Vagina (tissue), 2 donors: ENCODE results near the gene WFDC9. TPM values are rescaled to one million over a fixed set of nuclear protein-coding genes. Genes with fewer than 3 reads are reported as not detected.
"Not testable (repeated sequence)": the region's sequence is repeated elsewhere in the genome, so short reads cannot be mapped to it uniquely, and the experiment has no call there.

Source experiments
- DNase-seq, 2 donors: peaks; one replicate each; pipeline ENCODE4 v3.0.0-alpha.2; 2017; ENCODE audit errors: extremely low spot score in 2 of 2
- H3K27ac ChIP-seq: fragments of 200-600 bp; sonication (generic); one replicate; pipeline ENCODE4 v1.5.1; 2019
- H3K27me3 ChIP-seq: fragments of 200-600 bp; sonication (generic); one replicate; pipeline ENCODE4 v1.5.1; 2019
- H3K36me3 ChIP-seq, 2 donors: fragments of 200-600 bp; sonication (generic); one replicate each; pipeline ENCODE4 v1.5.1; 2017 to 2019
- H3K4me1 ChIP-seq: fragments of 200-600 bp; sonication (generic); one replicate; pipeline ENCODE4 v1.5.1; 2019
- H3K4me3 ChIP-seq, 2 donors: fragments of 200-600 bp; sonication (generic); 1 replicate in 1 of 2; 2 replicates in 1 of 2; pipeline ENCODE4 v1.5.1; 2016 to 2019
- H3K9me3 ChIP-seq: fragments of 200-600 bp; sonication (generic); one replicate; pipeline ENCODE4 v1.5.1; 2019
- CTCF ChIP-seq, 3 experiments: fragments of 450-650 bp in 2 of 3; fragments of 200-600 bp in 1 of 3; sonication (generic) in 1 of 3; IDR thresholded peaks; one replicate each; pipeline ENCODE4 v1.5.1; 2017 to 2019; ENCODE audit warnings: antibody characterized with exemption in 3 of 3, mild to moderate bottlenecking in 2 of 3, moderate library complexity in 2 of 3
- POLR2A ChIP-seq, 2 donors: fragments of 450-650 bp; IDR thresholded peaks; one replicate each; pipeline ENCODE4 v1.6.1; 2017; ENCODE audit warnings: antibody characterized with exemption in 2 of 2, mild to moderate bottlenecking in 2 of 2, moderate library complexity in 2 of 2
- POLR2AphosphoS5 ChIP-seq, 2 donors: sonication (generic); formaldehyde crosslinking; IDR thresholded peaks; one replicate each; pipeline ENCODE4 v1.9.0; 2017; ENCODE audit warnings: antibody characterized with exemption in 2 of 2, mild to moderate bottlenecking in 2 of 2, low read depth in 1 of 2; ENCODE audit not compliant: insufficient read depth in 1 of 2
- intact Hi-C: fragments of 100-400 bp; cut with DNase I; formaldehyde crosslinking; loops from one replicate; pipeline ENCODE4 v1.15.1; 2023
- small RNA-seq: library from RNA; depleted of rRNA; stranded (forward); fragments of <200 nt; gene quantifications from one replicate; pipeline ENCODE3, GENCODE V24; 2016
- total RNA-seq: library from RNA; depleted of rRNA; stranded (reverse); fragments of >200 nt; gene quantifications from one replicate; pipeline ENCODE4 v1.2.3, GENCODE V29; 2016

WFDC9 gene
- total RNA-seq, 1 donor from 2014 or later: not detected

GRCh38 chr20:45575931-45576330, 55.2 kb downstream of the WFDC9 start:
- H3K9me3 ChIP-seq: no peaks in the 10 kb centered on the region
- no peak for DNase-seq
- H3K4me3 ChIP-seq: no peak overlapping the region
- intact Hi-C loops: no loop called here
- H3K36me3 ChIP-seq: no peaks in the 10 kb centered on the region
- H3K27ac ChIP-seq: no peak overlapping the region
- no peaks in the 10 kb centered on the region for H3K27me3 ChIP-seq
- H3K4me1 ChIP-seq: peaks cover 8% of the 10 kb centered on the region
- TF ChIP-seq POLR2AphosphoS5 (IDR thresholded peaks at IDR 0.05; ENCODE audit: insufficient read depth in 1 of 2, low read depth in 1 of 2) (no peak), POLR2A (IDR thresholded peaks at IDR 0.05) (no peak), CTCF (IDR thresholded peaks at IDR 0.05) (no peak)

DNA sequence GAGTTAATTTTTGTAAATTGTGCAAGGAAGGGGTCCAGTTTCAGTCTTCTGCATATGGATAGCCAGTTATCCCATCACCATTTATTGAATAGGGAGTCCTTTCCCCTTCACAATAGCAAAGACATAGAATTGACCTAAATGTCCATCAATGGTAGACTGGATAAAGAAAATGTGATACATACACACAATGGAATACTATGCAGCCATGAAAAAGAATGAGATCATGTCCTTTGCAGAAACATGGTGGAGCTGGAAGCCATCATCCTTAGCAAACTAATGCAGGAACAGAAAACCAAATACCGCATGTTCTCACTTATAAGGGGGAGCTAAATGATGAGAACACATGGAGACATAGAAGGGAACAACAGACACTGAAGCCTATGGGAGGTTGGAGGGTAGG, 61.4 kb downstream of the WFDC9 start:
- H3K27ac ChIP-seq, H3K4me3 ChIP-seq, intact Hi-C loops, H3K4me1 ChIP-seq, H3K36me3 ChIP-seq, H3K27me3 ChIP-seq, DNase-seq, H3K9me3 ChIP-seq: not testable (repeated sequence)

- Histone ChIP-seq H3K4me3 (no peak overlapping the region), H3K9me3 (no peaks in the 10 kb centered on the region), H3K27ac (no peak overlapping the region), H3K27me3 (no peaks in the 10 kb centered on the region), H3K4me1 (no peaks in the 10 kb centered on the region), H3K36me3 (no peaks in the 10 kb centered on the region)
- intact Hi-C loops: no loop called here
- no peak for DNase-seq
- TF ChIP-seq POLR2AphosphoS5 (IDR thresholded peaks at IDR 0.05; ENCODE audit: insufficient read depth in 1 of 2, low read depth in 1 of 2) (no peak), POLR2A (IDR thresholded peaks at IDR 0.05) (no peak), CTCF (IDR thresholded peaks at IDR 0.05) (no peak)
Measured at GRCh38 chr20:45564760-45565276, 66.3 kb downstream of the WFDC9 start.

Small RNAs within 50 kb of the gene (small RNA-seq; reads per million reads assigned to genes)
- gene RNA5SP485: not detected

Other genes starting within 250 kb of the WFDC9 start
- gene DBNDD2, start 223.0 kb downstream of the WFDC9 start, total RNA-seq: 57.0 TPM
- 81.0 TPM for gene PIGT, start 215.1 kb downstream of the WFDC9 start, total RNA-seq
- 2.2 TPM for gene WFDC2, start 161.5 kb downstream of the WFDC9 start, total RNA-seq
- gene SPINT3, start 115.7 kb downstream of the WFDC9 start, total RNA-seq: not detected
- not detected for gene WFDC6, start 91.8 kb downstream of the WFDC9 start, total RNA-seq
- not detected for gene EPPIN, start 83.9 kb downstream of the WFDC9 start, total RNA-seq
- gene WFDC8, start 52.0 kb downstream of the WFDC9 start, total RNA-seq: not detected
- not detected for gene WFDC10A, start 1.5 kb downstream of the WFDC9 start, total RNA-seq
- not detected for gene WFDC11, start 39.0 kb upstream of the WFDC9 start, total RNA-seq
- gene WFDC13, start 70.8 kb upstream of the WFDC9 start, total RNA-seq: not detected
- not detected for gene WFDC10B, start 73.7 kb upstream of the WFDC9 start, total RNA-seq
- not detected for gene SPINT4, start 91.1 kb upstream of the WFDC9 start, total RNA-seq
- gene WFDC3, start 160.6 kb upstream of the WFDC9 start, total RNA-seq: not detected
- gene DNTTIP1, start 160.7 kb upstream of the WFDC9 start, total RNA-seq: 33.6 TPM
- gene UBE2C, start 181.4 kb upstream of the WFDC9 start, total RNA-seq: 7.6 TPM
- gene TNNC2, start 196.0 kb upstream of the WFDC9 start, total RNA-seq: not detected
- 145 TPM for gene SNX21, start 202.5 kb upstream of the WFDC9 start, total RNA-seq
- gene ACOT8, start 226.1 kb upstream of the WFDC9 start, total RNA-seq: 50.6 TPM
- gene ZSWIM3, start 226.3 kb upstream of the WFDC9 start, total RNA-seq: 2.9 TPM
- 4.2 TPM for gene ZSWIM1, start 249.9 kb upstream of the WFDC9 start, total RNA-seq